H1 (cell line): Measurements from ENCODE around the gene SNTG2. TPM values are rescaled to one million over a fixed set of nuclear protein-coding genes. Genes with fewer than 3 reads are reported as not detected.

ENCODE experiments used
- ATF2 ChIP-seq: IDR thresholded peaks from 2 replicates; pipeline ENCODE4 v1.6.1; 2012; ENCODE audit warnings: low read length, inconsistent platforms
- CHD1 ChIP-seq: IDR thresholded peaks from 2 replicates; pipeline ENCODE4 v1.6.1; 2012; ENCODE audit warnings: low read depth, low read length, improper control_type of control experiment
- CTCF ChIP-seq, 3 experiments: IDR thresholded peaks; 1 replicate in 2 of 3; 2 replicates in 1 of 3; pipeline versions ENCODE4 v1.5.1 to v1.6.1; 2011; ENCODE audit warnings: low read length in 3 of 3, mild to moderate bottlenecking in 3 of 3, inconsistent platforms in 2 of 3, low read depth in 1 of 3, moderate library complexity in 1 of 3; ENCODE audit not compliant: insufficient read depth in 1 of 3; ENCODE audit errors: control extremely low read depth in 1 of 3
- polyA plus RNA-seq, 7 experiments: library from polyadenylated mRNA; depleted of rRNA in 3 of 7; stranded (reverse) in 5 of 7; unstranded in 2 of 7; fragments of >200 nt in 5 of 7; fragments of 200-250 nt in 2 of 7; gene quantifications; 1 replicate in 5 of 7; 2 replicates in 1 of 7; 4 replicates in 1 of 7; pipeline versions ENCODE4 v1.2.1 to v1.2.3, GENCODE V29; 2011 to 2013; ENCODE audit warnings: missing spikeins in 2 of 7, mixed read lengths in 2 of 7
- total RNA-seq: library from RNA; stranded (reverse); fragmentation: NEBNext Ultra II Directional; extraction: Animal tissue kit (Norgen Biotek cat#: 25700); gene quantifications from 2 replicates; pipeline ENCODE4 v1.2.1, GENCODE V29; 2021

SNTG2 gene
- total and polyA plus RNA-seq, 2 of the 8 experiments (the other 6 are each of a cell fraction or from before 2014, with no cell fraction given) = 6.6 to 18.1 TPM

GRCh38 chr2:1268034-1268433 lies 317.4 kb downstream of the SNTG2 start (continued):
- TF ChIP-seq CHD1 = no peak
- TF ChIP-seq CTCF (IDR thresholded peaks at IDR 0.05; ENCODE audit: control extremely low read depth in 1 of 3, insufficient read depth in 1 of 3, low read depth in 1 of 3, low read length in 3 of 3) = no peak
- no peak for TF ChIP-seq ATF2
